ENCODE data around the gene NCAPD2.

NCAPD2 gene

GRCh38 chr12:6532051-6532926, 38.4 kb downstream of the NCAPD2 start:
- no peak overlapping the region for H2BK120ac ChIP-seq (ENCODE audit: low read depth, low read length)
- no peak overlapping the region for H4K8ac ChIP-seq (ENCODE audit: low read depth, low read length)
- peaks cover 43% of the 10 kb centered on the region for H3K36me3 ChIP-seq (ENCODE audit: control insufficient read depth, insufficient read depth, low read length)
- H3K4me1 ChIP-seq (ENCODE audit: control insufficient read depth, low read depth, low read length), result peaks cover 15% of the 10 kb centered on the region
- no peak overlapping the region for H4K5ac ChIP-seq (ENCODE audit: low read length)
- H3K79me2 ChIP-seq (ENCODE audit: control insufficient read depth, insufficient read depth, low read length), result peaks cover 25% of the 10 kb centered on the region
- H3K23ac ChIP-seq (ENCODE audit: low read length), result no peak overlapping the region
- peak overlapping the region; percentile 59 for H2BK5ac ChIP-seq (ENCODE audit: low read length)
- peak overlapping the region; percentile 14 for H3K4me2 ChIP-seq (ENCODE audit: low read length)
- H3K4ac ChIP-seq (ENCODE audit: low read depth, low read length), result no peak overlapping the region
- no peak overlapping the region for H3K18ac ChIP-seq (ENCODE audit: low read length)
- H2AK5ac ChIP-seq (ENCODE audit: low read length), result no peak overlapping the region
- H2BK15ac ChIP-seq (replicated peaks; ENCODE audit: low read depth), result no peak overlapping the region
- peak overlapping the region; percentile 99 for H3K9ac ChIP-seq (ENCODE audit: low read length)
- WGBS (ENCODE audit: extremely low coverage, insufficient coverage, low lambda C conversion rate), result no CpG with 5 or more reads among the region's 20 CpGs
- H3K56ac ChIP-seq (ENCODE audit: low read length), result peak overlapping the region; percentile 100
- peak; percentile 96 for DNase-seq
- H3K27me3 ChIP-seq (ENCODE audit: insufficient read depth, low read length, poor library complexity), result no peaks in the 10 kb centered on the region
- peaks cover 2% of the 10 kb centered on the region for H3K79me1 ChIP-seq (ENCODE audit: low read length)
- H3K27ac ChIP-seq (ENCODE audit: low read depth, low read length), result peak overlapping the region; percentile 96
- no peak overlapping the region for H3K4me3 ChIP-seq (ENCODE audit: low read length)

GRCh38 chr12:6532927-6533652, 39.2 kb downstream of the NCAPD2 start:
- peaks cover 15% of the 10 kb centered on the region for H3K4me1 ChIP-seq (ENCODE audit: control insufficient read depth, low read depth, low read length)

GRCh38 chr12:6533653-6533922, 39.7 kb downstream of the NCAPD2 start:
- H2AK5ac ChIP-seq (ENCODE audit: low read length), result no peak overlapping the region
- WGBS (ENCODE audit: extremely low coverage, insufficient coverage, low lambda C conversion rate), result no CpG with 5 or more reads among the region's 9 CpGs
- H3K23ac ChIP-seq (ENCODE audit: low read length), result peak overlapping the region; percentile 94

More at GRCh38 chr12:6532927-6533652, 39.2 kb downstream of the NCAPD2 start:
- H3K56ac ChIP-seq (ENCODE audit: low read length), result peak overlapping the region; percentile 100
- H3K4me2 ChIP-seq (ENCODE audit: low read length), result peak overlapping the region; percentile 96
- no CpG with 5 or more reads among the region's 14 CpGs for WGBS (ENCODE audit: extremely low coverage, insufficient coverage, low lambda C conversion rate)
- H2AK5ac ChIP-seq (ENCODE audit: low read length), result peak overlapping the region; percentile 25
- peak overlapping the region; percentile 94 for H3K23ac ChIP-seq (ENCODE audit: low read length)
- H3K27me3 ChIP-seq (ENCODE audit: insufficient read depth, low read length, poor library complexity), result no peaks in the 10 kb centered on the region
- peaks cover 25% of the 10 kb centered on the region for H3K79me2 ChIP-seq (ENCODE audit: control insufficient read depth, insufficient read depth, low read length)
- H3K9ac ChIP-seq (ENCODE audit: low read length), result peak overlapping the region; percentile 99
- no peak overlapping the region for H2BK15ac ChIP-seq (replicated peaks; ENCODE audit: low read depth)
- peak overlapping the region; percentile 83 for H2BK120ac ChIP-seq (ENCODE audit: low read depth, low read length)
- H4K5ac ChIP-seq (ENCODE audit: low read length), result no peak overlapping the region
- peaks cover 2% of the 10 kb centered on the region for H3K79me1 ChIP-seq (ENCODE audit: low read length)
- H3K4ac ChIP-seq (ENCODE audit: low read depth, low read length), result peak overlapping the region; percentile 72
- H4K8ac ChIP-seq (ENCODE audit: low read depth, low read length), result no peak overlapping the region
- peaks cover 43% of the 10 kb centered on the region for H3K36me3 ChIP-seq (ENCODE audit: control insufficient read depth, insufficient read depth, low read length)
- peak overlapping the region; percentile 83 for H3K18ac ChIP-seq (ENCODE audit: low read length)
- H3K4me3 ChIP-seq (ENCODE audit: low read length), result peak overlapping the region; percentile 75
- DNase-seq, result peak; percentile 92
- peak overlapping the region; percentile 96 for H3K27ac ChIP-seq (ENCODE audit: low read depth, low read length)
- peak overlapping the region; percentile 95 for H2BK5ac ChIP-seq (ENCODE audit: low read length)

GRCh38 chr12:6533923-6534694, 40.2 kb downstream of the NCAPD2 start, which contains the start of gene GAPDH:
GAPDH (plus strand) TSS chr12:6534517; CDS start chr12:6534833, 316 bp downstream.
- peaks cover 38% of the 10 kb centered on the region for H3K36me3 ChIP-seq (ENCODE audit: control insufficient read depth, insufficient read depth, low read length)

More at GRCh38 chr12:6533653-6533922, 39.7 kb downstream of the NCAPD2 start:
- H2BK15ac ChIP-seq (replicated peaks; ENCODE audit: low read depth), result no peak overlapping the region
- peak overlapping the region; percentile 99 for H3K9ac ChIP-seq (ENCODE audit: low read length)
- no peaks in the 10 kb centered on the region for H3K27me3 ChIP-seq (ENCODE audit: insufficient read depth, low read length, poor library complexity)
- peaks cover 15% of the 10 kb centered on the region for H3K4me1 ChIP-seq (ENCODE audit: control insufficient read depth, low read depth, low read length)
- H3K56ac ChIP-seq (ENCODE audit: low read length), result peak overlapping the region; percentile 100
- peaks cover 2% of the 10 kb centered on the region for H3K79me1 ChIP-seq (ENCODE audit: low read length)
- peak overlapping the region; percentile 72 for H3K4ac ChIP-seq (ENCODE audit: low read depth, low read length)
- H3K18ac ChIP-seq (ENCODE audit: low read length), result peak overlapping the region; percentile 83
- H3K27ac ChIP-seq (ENCODE audit: low read depth, low read length), result peak overlapping the region; percentile 96
- H3K4me3 ChIP-seq (ENCODE audit: low read length), result peak overlapping the region; percentile 75
- peak overlapping the region; percentile 83 for H2BK120ac ChIP-seq (ENCODE audit: low read depth, low read length)
- H2BK5ac ChIP-seq (ENCODE audit: low read length), result peak overlapping the region; percentile 95
- H4K5ac ChIP-seq (ENCODE audit: low read length), result no peak overlapping the region
- peaks cover 25% of the 10 kb centered on the region for H3K79me2 ChIP-seq (ENCODE audit: control insufficient read depth, insufficient read depth, low read length)
- peak overlapping the region; percentile 96 for H3K4me2 ChIP-seq (ENCODE audit: low read length)
- no peak for DNase-seq
- H3K36me3 ChIP-seq (ENCODE audit: control insufficient read depth, insufficient read depth, low read length), result peaks cover 41% of the 10 kb centered on the region
- no peak overlapping the region for H4K8ac ChIP-seq (ENCODE audit: low read depth, low read length)

GRCh38 chr12:6534695-6534944, 40.7 kb downstream of the NCAPD2 start:
- Histone ChIP-seq H3K27me3 (ENCODE audit: insufficient read depth, low read length, poor library complexity) (no peaks in the 10 kb centered on the region), H3K18ac (ENCODE audit: low read length) (peak overlapping the region; percentile 85), H3K23ac (ENCODE audit: low read length) (peak overlapping the region; percentile 94), H3K4me3 (ENCODE audit: low read length) (peak overlapping the region; percentile 75), H2BK5ac (ENCODE audit: low read length) (peak overlapping the region; percentile 79), H2BK15ac (replicated peaks; ENCODE audit: low read depth) (no peak overlapping the region), H3K79me1 (ENCODE audit: low read length) (peaks cover 2% of the 10 kb centered on the region), H3K56ac (ENCODE audit: low read length) (peak overlapping the region; percentile 92), H3K36me3 (ENCODE audit: control insufficient read depth, insufficient read depth, low read length) (peaks cover 36% of the 10 kb centered on the region), H3K79me2 (ENCODE audit: control insufficient read depth, insufficient read depth, low read length) (peaks cover 25% of the 10 kb centered on the region), H2AK5ac (ENCODE audit: low read length) (peak overlapping the region; percentile 69), H3K4me1 (ENCODE audit: control insufficient read depth, low read depth, low read length) (peaks cover 15% of the 10 kb centered on the region), H3K9ac (ENCODE audit: low read length) (peak overlapping the region; percentile 100), H3K4me2 (ENCODE audit: low read length) (peak overlapping the region; percentile 8), H3K4ac (ENCODE audit: low read depth, low read length) (peak overlapping the region; percentile 87), H3K27ac (ENCODE audit: low read depth, low read length) (peak overlapping the region; percentile 94), H2BK120ac (ENCODE audit: low read depth, low read length) (peak overlapping the region; percentile 46), H4K5ac (ENCODE audit: low read length) (no peak overlapping the region), H4K8ac (ENCODE audit: low read depth, low read length) (peak overlapping the region; percentile 5)
- WGBS (ENCODE audit: extremely low coverage, insufficient coverage, low lambda C conversion rate), result no CpG with 5 or more reads among the region's 25 CpGs
- no peak for DNase-seq

More at GRCh38 chr12:6533923-6534694, 40.2 kb downstream of the NCAPD2 start, which contains the start of gene GAPDH:
- DNase-seq, result peak; percentile 99
- peak within 1 kb of the TSS; percentile 100 for H3K9ac ChIP-seq (ENCODE audit: low read length)
- no peaks in the 10 kb centered on the region for H3K27me3 ChIP-seq (ENCODE audit: insufficient read depth, low read length, poor library complexity)
- peak within 1 kb of the TSS; percentile 94 for H3K23ac ChIP-seq (ENCODE audit: low read length)
- no peak within 1 kb of the TSS for H2BK15ac ChIP-seq (replicated peaks; ENCODE audit: low read depth)
- peak within 1 kb of the TSS; percentile 83 for H2BK120ac ChIP-seq (ENCODE audit: low read depth, low read length)
- H3K79me2 ChIP-seq (ENCODE audit: control insufficient read depth, insufficient read depth, low read length), result peaks cover 25% of the 10 kb centered on the region
- H3K79me1 ChIP-seq (ENCODE audit: low read length), result peaks cover 2% of the 10 kb centered on the region
- peak within 1 kb of the TSS; percentile 75 for H3K4me3 ChIP-seq (ENCODE audit: low read length)
- peak within 1 kb of the TSS; percentile 85 for H3K18ac ChIP-seq (ENCODE audit: low read length)
- H3K4ac ChIP-seq (ENCODE audit: low read depth, low read length), result peak within 1 kb of the TSS; percentile 87
- peaks cover 15% of the 10 kb centered on the region for H3K4me1 ChIP-seq (ENCODE audit: control insufficient read depth, low read depth, low read length)
- peak within 1 kb of the TSS; percentile 97 for H3K4me2 ChIP-seq (ENCODE audit: low read length)
- H3K56ac ChIP-seq (ENCODE audit: low read length), result peak within 1 kb of the TSS; percentile 100
- H4K8ac ChIP-seq (ENCODE audit: low read depth, low read length), result peak within 1 kb of the TSS; percentile 5
- H2AK5ac ChIP-seq (ENCODE audit: low read length), result peak within 1 kb of the TSS; percentile 69
- peak within 1 kb of the TSS; percentile 96 for H3K27ac ChIP-seq (ENCODE audit: low read depth, low read length)
- H4K5ac ChIP-seq (ENCODE audit: low read length), result no peak within 1 kb of the TSS
- no CpG with 5 or more reads among the region's 62 CpGs for WGBS (ENCODE audit: extremely low coverage, insufficient coverage, low lambda C conversion rate)
- peak within 1 kb of the TSS; percentile 99 for H2BK5ac ChIP-seq (ENCODE audit: low read length)

All from mesendoderm (in vitro differentiated cells).